ENCODE measurements around the gene GPHN. TPM values are rescaled to one million over a fixed set of nuclear protein-coding genes. Genes with fewer than 3 reads are reported as not detected.

GPHN gene
- total and polyA plus RNA-seq, 2 of the 4 experiments (the other 2 are of a cell fraction): 8.0 to 8.1 TPM

DNA sequence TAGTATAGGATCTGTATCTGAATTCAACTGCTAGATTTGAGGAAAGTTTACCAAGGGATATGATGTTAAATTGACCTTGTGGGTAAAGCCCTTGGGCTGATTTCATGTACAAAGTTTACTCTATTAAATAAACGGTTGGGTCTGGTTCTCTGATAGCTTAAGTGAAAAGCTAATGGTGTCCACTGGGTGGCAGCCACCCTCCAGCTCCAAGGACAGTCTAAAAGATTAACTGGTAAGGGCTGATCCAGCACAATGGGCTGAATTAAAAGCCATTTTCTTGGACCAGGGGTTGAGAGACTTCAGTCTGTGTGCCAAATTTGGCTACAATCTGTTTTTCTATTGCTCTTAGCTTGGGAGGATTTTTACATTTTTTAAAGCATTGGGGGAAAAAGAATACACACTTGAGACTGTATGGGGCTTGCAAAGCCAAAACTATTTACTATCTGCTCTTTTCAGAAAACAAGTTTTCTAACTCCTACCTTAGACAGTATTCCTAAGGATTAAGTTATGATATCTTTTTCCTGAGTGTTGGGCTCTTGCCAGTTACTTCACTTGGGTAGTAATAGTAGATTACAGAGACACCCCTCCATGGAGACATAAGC is 116.5 kb downstream of the GPHN start:
- no peaks in the 10 kb centered on the region for H3K79me1 ChIP-seq (ENCODE audit: low read depth in 1 of 2, low read length in 2 of 2)
- H2AK5ac ChIP-seq (ENCODE audit: low read depth, low read length): no peak overlapping the region
- H3K4me2 ChIP-seq (ENCODE audit: low read depth, low read length): no peak overlapping the region
- no peak overlapping the region for H4K91ac ChIP-seq (ENCODE audit: insufficient read depth, low read depth, low read length)
- no peak overlapping the region for H3K27ac ChIP-seq (ENCODE audit: insufficient read depth, low read length)
- H3K14ac ChIP-seq (replicated peaks; ENCODE audit: low read depth, low read length): no peak overlapping the region
- no TSS peak for BruUV-seq (replicated peaks)
- H3K18ac ChIP-seq (ENCODE audit: low read depth, low read length): no peak overlapping the region
- POLR2A ChIA-PET (ENCODE audit: unreplicated experiment): interaction anchor here (0.5 kb wide), 1 partner anchor 330 kb away, joined by 7 read pairs; no protein-coding TSS in a partner anchor
- 0 out of 2 replicates have a peak, but pooled peaks cover 3% of the 10 kb centered on the region for H3K9me1 ChIP-seq (ENCODE audit: insufficient read depth, low read length)
- no peak overlapping the region for H3K9ac ChIP-seq (ENCODE audit: low read depth, low read length)
- dilution Hi-C loops (cut with HindIII; ENCODE audit: low sequenced_read_pairs, unreplicated experiment) (no loop called here), in situ Hi-C loops (cut with MboI; ENCODE audit: low sequenced_read_pairs) (loop anchor here (10.0 kb wide), 1 partner anchor 490 kb away; no protein-coding TSS in a partner anchor), intact Hi-C loops (cut with micrococcal nuclease) (loop anchor here (1.0 to 5.0 kb wide), 5 partner anchors 122 to 662 kb away; no protein-coding TSS in a partner anchor)
- no peaks in the 10 kb centered on the region for H3K9me3 ChIP-seq (ENCODE audit: control insufficient read depth, insufficient read depth, low read length)
- no peak overlapping the region for H2BK5ac ChIP-seq (ENCODE audit: low read depth, low read length, poor library complexity, severe bottlenecking)
- no peak overlapping the region for H2BK20ac ChIP-seq (ENCODE audit: low read depth, low read length)
- H4K20me1 ChIP-seq (ENCODE audit: insufficient read depth, low read length): no peaks in the 10 kb centered on the region
- H2BK120ac ChIP-seq (ENCODE audit: low read depth, low read length): no peak overlapping the region
- H3K4me1 ChIP-seq (ENCODE audit: control insufficient read depth, insufficient read depth, low read length): no peaks in the 10 kb centered on the region; the same call in 1 of the 2 replicates
- H3K36me3 ChIP-seq (ENCODE audit: control insufficient read depth, insufficient read depth, low read length): no peaks in the 10 kb centered on the region
- H2AK9ac ChIP-seq (replicated peaks; ENCODE audit: low read depth, low read length, poor library complexity): no peak overlapping the region
- H2BK15ac ChIP-seq (ENCODE audit: low read depth, low read length): no peak overlapping the region
- no peak overlapping the region for H3K23ac ChIP-seq (ENCODE audit: low read depth, low read length)
- peak; percentile 97 for ATAC-seq (ENCODE audit: low read depth)
- H3K27me3 ChIP-seq (ENCODE audit: control insufficient read depth, insufficient read depth, low read length): no peaks in the 10 kb centered on the region
- no peak overlapping the region for H4K5ac ChIP-seq (ENCODE audit: low read depth, low read length)
- H2AFZ ChIP-seq (replicated peaks; ENCODE audit: low read length, poor library complexity): no peak overlapping the region
- H3K56ac ChIP-seq (ENCODE audit: extremely low read depth, insufficient read depth, low read length): no peak overlapping the region
- H4K8ac ChIP-seq (ENCODE audit: low read depth in 2 of 2, low read length in 2 of 2): no peak overlapping the region
- H3K4me3 ChIP-seq (ENCODE audit: insufficient read depth, low read depth, low read length): no peak overlapping the region
- CTCF ChIA-PET: interaction anchor here (0.6 to 1.2 kb wide), 8 partner anchors 10 to 534 kb away, joined by 3 to 9 read pairs (median 4); no protein-coding TSS in a partner anchor
- DNase-seq: peak; percentile 69
- no peak overlapping the region for H3K4ac ChIP-seq (ENCODE audit: low read depth, low read length)
- WGBS, 2 experiments (ENCODE audit: extremely low coverage in 2 of 2, insufficient read length in 1 of 2): no CpG with 5 or more reads among the region's 1 CpG
- TF ChIP-seq MAZ (IDR thresholded peaks at IDR 0.05; ENCODE audit: borderline replicate concordance, low read depth, low read length) (no peak), NFE2L2 (IDR thresholded peaks at IDR 0.05; ENCODE audit: low read depth, low read length) (no peak), CEBPB (IDR thresholded peaks at IDR 0.05; ENCODE audit: low read depth, low read length) (no peak), SMC3 (IDR thresholded peaks at IDR 0.05; ENCODE audit: low read depth, low read length) (peak; percentile 65), FOS (IDR thresholded peaks at IDR 0.05; ENCODE audit: low read depth, low read length) (no peak), MAFK (IDR thresholded peaks at IDR 0.05; ENCODE audit: low read depth, low read length) (no peak), MXI1 (IDR thresholded peaks at IDR 0.05; ENCODE audit: borderline replicate concordance, low read depth, low read length) (no peak), POLR2A (IDR thresholded peaks at IDR 0.05; ENCODE audit: low read depth, low read length) (no peak), RAD21 (IDR thresholded peaks at IDR 0.05; ENCODE audit: low read length) (peak; percentile 84), RCOR1 (IDR thresholded peaks at IDR 0.05; ENCODE audit: insufficient replicate concordance, low read length) (no peak), RFX5 (IDR thresholded peaks at IDR 0.05; ENCODE audit: low read depth, low read length) (no peak), BHLHE40 (IDR thresholded peaks at IDR 0.05; ENCODE audit: low read depth, low read length) (no peak), CHD1 (IDR thresholded peaks at IDR 0.05; ENCODE audit: low read depth, low read length) (no peak)
- TF ChIP-seq, protein P1, sequence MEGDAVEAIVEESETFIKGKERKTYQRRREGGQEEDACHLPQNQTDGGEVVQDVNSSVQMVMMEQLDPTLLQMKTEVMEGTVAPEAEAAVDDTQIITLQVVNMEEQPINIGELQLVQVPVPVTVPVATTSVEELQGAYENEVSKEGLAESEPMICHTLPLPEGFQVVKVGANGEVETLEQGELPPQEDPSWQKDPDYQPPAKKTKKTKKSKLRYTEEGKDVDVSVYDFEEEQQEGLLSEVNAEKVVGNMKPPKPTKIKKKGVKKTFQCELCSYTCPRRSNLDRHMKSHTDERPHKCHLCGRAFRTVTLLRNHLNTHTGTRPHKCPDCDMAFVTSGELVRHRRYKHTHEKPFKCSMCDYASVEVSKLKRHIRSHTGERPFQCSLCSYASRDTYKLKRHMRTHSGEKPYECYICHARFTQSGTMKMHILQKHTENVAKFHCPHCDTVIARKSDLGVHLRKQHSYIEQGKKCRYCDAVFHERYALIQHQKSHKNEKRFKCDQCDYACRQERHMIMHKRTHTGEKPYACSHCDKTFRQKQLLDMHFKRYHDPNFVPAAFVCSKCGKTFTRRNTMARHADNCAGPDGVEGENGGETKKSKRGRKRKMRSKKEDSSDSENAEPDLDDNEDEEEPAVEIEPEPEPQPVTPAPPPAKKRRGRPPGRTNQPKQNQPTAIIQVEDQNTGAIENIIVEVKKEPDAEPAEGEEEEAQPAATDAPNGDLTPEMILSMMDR (conservative IDR thresholded peaks at IDR 0.05; ENCODE audit: low read depth, low read length): peak; percentile 79
- TF ChIP-seq, protein P2, sequence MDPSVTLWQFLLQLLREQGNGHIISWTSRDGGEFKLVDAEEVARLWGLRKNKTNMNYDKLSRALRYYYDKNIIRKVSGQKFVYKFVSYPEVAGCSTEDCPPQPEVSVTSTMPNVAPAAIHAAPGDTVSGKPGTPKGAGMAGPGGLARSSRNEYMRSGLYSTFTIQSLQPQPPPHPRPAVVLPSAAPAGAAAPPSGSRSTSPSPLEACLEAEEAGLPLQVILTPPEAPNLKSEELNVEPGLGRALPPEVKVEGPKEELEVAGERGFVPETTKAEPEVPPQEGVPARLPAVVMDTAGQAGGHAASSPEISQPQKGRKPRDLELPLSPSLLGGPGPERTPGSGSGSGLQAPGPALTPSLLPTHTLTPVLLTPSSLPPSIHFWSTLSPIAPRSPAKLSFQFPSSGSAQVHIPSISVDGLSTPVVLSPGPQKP (IDR thresholded peaks at IDR 0.05; ENCODE audit: borderline replicate concordance, low read depth, low read length): no peak
